Measurements from ENCODE around the gene MRPS15.
"Not testable (repeated sequence)": the region's sequence is repeated elsewhere in the genome, so short reads cannot be mapped to it uniquely, and the experiment has no call there.

MRPS15 gene

DNA sequence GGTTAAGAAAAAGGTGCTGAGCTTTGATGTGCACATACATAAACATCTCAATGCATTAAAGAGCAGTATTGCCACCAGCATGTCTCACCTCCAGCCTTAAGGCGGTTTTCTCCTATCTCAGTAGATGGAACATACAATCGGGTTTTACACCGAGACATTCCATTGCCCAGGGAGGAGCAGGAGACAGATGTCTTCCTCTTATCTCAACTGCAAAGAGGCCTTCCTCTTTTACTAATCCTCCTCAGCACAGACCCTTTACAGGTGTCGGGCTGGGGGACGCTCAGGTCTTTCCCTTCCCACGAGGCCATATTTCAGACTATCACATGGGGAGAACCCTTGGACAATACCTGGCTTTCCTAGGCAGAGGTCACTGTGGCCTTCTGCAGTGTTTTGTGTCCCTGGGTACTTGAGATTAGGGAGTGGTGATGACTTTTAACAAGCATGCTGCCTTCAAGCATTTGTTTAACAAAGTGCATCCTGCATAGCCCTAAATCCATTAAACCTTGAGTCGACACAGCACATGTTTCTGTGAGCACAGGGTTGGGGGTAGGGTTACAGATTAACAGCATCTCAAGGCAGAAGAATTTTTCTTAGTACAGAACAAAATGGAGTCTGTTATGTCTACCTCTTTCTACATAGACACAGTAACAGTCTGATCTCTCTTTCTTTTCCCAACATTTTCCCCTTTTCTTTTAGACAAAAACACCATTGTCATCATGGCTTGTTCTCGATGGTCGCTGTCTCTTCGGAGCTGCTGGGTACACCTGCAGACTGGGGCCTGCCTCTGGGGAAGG is 25.3 kb upstream of the MRPS15 start:
- peaks cover 12 to 39% of the 10 kb centered on the region in 2 experiments for H3K27me3 ChIP-seq (ENCODE audit: control insufficient read depth in 1 of 2, insufficient read depth in 1 of 2, low read length in 2 of 2)
- H3K4ac ChIP-seq (ENCODE audit: low read depth in 1 of 2, low read length in 2 of 2); H2BK12ac ChIP-seq (ENCODE audit: low read length in 2 of 2): not testable (repeated sequence)

DNA sequence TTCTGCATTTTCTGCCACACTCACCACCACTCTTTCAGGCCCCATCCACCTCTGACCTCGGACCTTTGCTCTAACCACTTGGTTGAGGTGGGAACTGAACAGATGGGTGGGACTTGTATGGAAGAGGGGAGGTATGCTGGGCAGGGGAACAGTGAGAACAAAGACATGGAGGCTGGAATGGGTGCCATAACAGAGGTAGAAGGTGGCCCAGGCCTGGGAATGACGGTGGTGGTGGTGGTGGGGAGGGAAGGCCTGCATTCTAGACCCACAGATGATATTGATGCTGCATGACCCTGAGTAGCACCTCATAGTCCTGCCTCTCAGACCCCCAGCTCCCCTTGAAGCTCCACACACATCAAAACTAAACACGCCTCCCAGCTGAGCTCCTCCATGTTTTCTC is 23.7 kb upstream of the MRPS15 start:
- Histone ChIP-seq H3K27me3 (ENCODE audit: control insufficient read depth in 1 of 2, insufficient read depth in 1 of 2, low read length in 2 of 2) (peaks cover 20 to 37% of the 10 kb centered on the region in 2 experiments), H2AFZ (ENCODE audit: low read depth, low read length) (no peak overlapping the region), H3K27ac (ENCODE audit: low read length, poor library complexity, severe bottlenecking) (no peak overlapping the region), H3K4me1 (ENCODE audit: control insufficient read depth, insufficient read depth, low read depth, low read length) (no peaks in the 10 kb centered on the region), H2BK5ac (ENCODE audit: low read depth, low read length, poor library complexity, severe bottlenecking) (no peak overlapping the region), H4K8ac (ENCODE audit: low read length) (no peak overlapping the region), H2AK5ac (ENCODE audit: low read length, severe bottlenecking) (no peak overlapping the region), H3K4me3 (ENCODE audit: insufficient read depth in 1 of 2, low read depth in 1 of 2, low read length in 2 of 2) (no peak overlapping the region), H3K4ac (ENCODE audit: low read depth in 1 of 2, low read length in 2 of 2) (no peak overlapping the region), H2BK12ac (ENCODE audit: low read length in 2 of 2) (no peak overlapping the region), H3K9ac (ENCODE audit: low read length) (no peak overlapping the region), H3K14ac (ENCODE audit: low read length in 2 of 2) (no peak overlapping the region), H2BK120ac (ENCODE audit: low read depth, low read length) (no peak overlapping the region), H3K23ac (ENCODE audit: low read length in 2 of 2) (no peak overlapping the region), H3K36me3 (ENCODE audit: control insufficient read depth in 1 of 2, insufficient read depth in 2 of 2, low read depth in 1 of 2, low read length in 2 of 2) (no peaks in the 10 kb centered on the region), H3K18ac (ENCODE audit: low read depth in 1 of 2, low read length in 2 of 2) (no peak overlapping the region), H3K79me1 (replicated peaks; ENCODE audit: low read length, poor library complexity, severe bottlenecking) (no peaks in the 10 kb centered on the region), H3K4me2 (ENCODE audit: low read length, poor library complexity, severe bottlenecking) (no peak overlapping the region), H4K91ac (ENCODE audit: low read length) (no peak overlapping the region), H2BK15ac (ENCODE audit: low read depth, poor library complexity, severe bottlenecking) (no peak overlapping the region), H3K9me3 (ENCODE audit: control insufficient read depth, low read length) (no peaks in the 10 kb centered on the region)
- DNase-seq = no peak
- 74% methylated on average over 3 of the region's 3 CpGs for WGBS

More for the DNA sequence above, 25.3 kb upstream of the MRPS15 start:
- not testable (repeated sequence) for H4K8ac ChIP-seq (ENCODE audit: low read length); H2BK5ac ChIP-seq (ENCODE audit: low read depth, low read length, poor library complexity, severe bottlenecking); H3K23ac ChIP-seq (ENCODE audit: low read length in 2 of 2); H3K4me2 ChIP-seq (ENCODE audit: low read length, poor library complexity, severe bottlenecking); H3K27ac ChIP-seq (ENCODE audit: low read length, poor library complexity, severe bottlenecking); H3K14ac ChIP-seq (ENCODE audit: low read length in 2 of 2); H3K36me3 ChIP-seq (ENCODE audit: control insufficient read depth in 1 of 2, insufficient read depth in 2 of 2, low read depth in 1 of 2, low read length in 2 of 2); H3K4me1 ChIP-seq (ENCODE audit: control insufficient read depth, insufficient read depth, low read depth, low read length); DNase-seq; H3K9me3 ChIP-seq (ENCODE audit: control insufficient read depth, low read length); H2BK15ac ChIP-seq (ENCODE audit: low read depth, poor library complexity, severe bottlenecking); H3K79me1 ChIP-seq (replicated peaks; ENCODE audit: low read length, poor library complexity, severe bottlenecking); H3K9ac ChIP-seq (ENCODE audit: low read length); H2AFZ ChIP-seq (ENCODE audit: low read depth, low read length); H4K91ac ChIP-seq (ENCODE audit: low read length); H3K18ac ChIP-seq (ENCODE audit: low read depth in 1 of 2, low read length in 2 of 2); H3K4me3 ChIP-seq (ENCODE audit: insufficient read depth in 1 of 2, low read depth in 1 of 2, low read length in 2 of 2); H2BK120ac ChIP-seq (ENCODE audit: low read depth, low read length); H2AK5ac ChIP-seq (ENCODE audit: low read length, severe bottlenecking)
- 59% methylated on average over 9 of the region's 10 CpGs for whole genome bisulfite sequencing

DNA sequence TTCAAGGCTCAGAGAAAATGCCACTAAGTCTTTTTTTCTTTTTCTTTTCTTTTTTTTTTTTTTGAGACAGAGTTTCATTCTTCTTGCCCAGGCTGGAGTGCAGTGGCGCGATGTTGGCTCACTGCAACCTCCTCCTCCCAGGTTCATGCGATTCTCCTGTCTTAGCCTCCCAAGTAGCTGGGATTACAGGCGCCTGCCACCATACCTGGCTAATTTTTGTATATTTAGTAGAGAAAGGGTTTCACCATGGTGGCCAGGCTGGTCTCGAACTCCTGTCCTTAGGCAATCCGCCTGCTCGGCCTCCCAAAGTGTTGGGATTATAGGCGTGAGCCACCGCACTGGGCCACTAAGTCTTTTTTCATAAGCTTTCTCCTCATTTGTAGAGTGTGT is 23.1 kb upstream of the MRPS15 start:
- not testable (repeated sequence) for H2AFZ ChIP-seq (ENCODE audit: low read depth, low read length); H3K4ac ChIP-seq (ENCODE audit: low read depth in 1 of 2, low read length in 2 of 2); H3K9me3 ChIP-seq (ENCODE audit: control insufficient read depth, low read length); H2BK5ac ChIP-seq (ENCODE audit: low read depth, low read length, poor library complexity, severe bottlenecking); H3K79me1 ChIP-seq (replicated peaks; ENCODE audit: low read length, poor library complexity, severe bottlenecking); H2BK120ac ChIP-seq (ENCODE audit: low read depth, low read length); H2BK15ac ChIP-seq (ENCODE audit: low read depth, poor library complexity, severe bottlenecking); H3K18ac ChIP-seq (ENCODE audit: low read depth in 1 of 2, low read length in 2 of 2); H2BK12ac ChIP-seq (ENCODE audit: low read length in 2 of 2); H3K4me3 ChIP-seq (ENCODE audit: insufficient read depth in 1 of 2, low read depth in 1 of 2, low read length in 2 of 2); H3K9ac ChIP-seq (ENCODE audit: low read length); H3K27ac ChIP-seq (ENCODE audit: low read length, poor library complexity, severe bottlenecking); DNase-seq; H3K4me2 ChIP-seq (ENCODE audit: low read length, poor library complexity, severe bottlenecking); H3K23ac ChIP-seq (ENCODE audit: low read length in 2 of 2); H4K8ac ChIP-seq (ENCODE audit: low read length); H3K36me3 ChIP-seq (ENCODE audit: control insufficient read depth in 1 of 2, insufficient read depth in 2 of 2, low read depth in 1 of 2, low read length in 2 of 2); H3K14ac ChIP-seq (ENCODE audit: low read length in 2 of 2); H2AK5ac ChIP-seq (ENCODE audit: low read length, severe bottlenecking); H3K4me1 ChIP-seq (ENCODE audit: control insufficient read depth, insufficient read depth, low read depth, low read length); H4K91ac ChIP-seq (ENCODE audit: low read length)
- 91% methylated on average over 9 of the region's 9 CpGs for WGBS
- H3K27me3 ChIP-seq (ENCODE audit: control insufficient read depth in 1 of 2, insufficient read depth in 1 of 2, low read length in 2 of 2) = peaks cover 23 to 35% of the 10 kb centered on the region in 2 experiments

DNA sequence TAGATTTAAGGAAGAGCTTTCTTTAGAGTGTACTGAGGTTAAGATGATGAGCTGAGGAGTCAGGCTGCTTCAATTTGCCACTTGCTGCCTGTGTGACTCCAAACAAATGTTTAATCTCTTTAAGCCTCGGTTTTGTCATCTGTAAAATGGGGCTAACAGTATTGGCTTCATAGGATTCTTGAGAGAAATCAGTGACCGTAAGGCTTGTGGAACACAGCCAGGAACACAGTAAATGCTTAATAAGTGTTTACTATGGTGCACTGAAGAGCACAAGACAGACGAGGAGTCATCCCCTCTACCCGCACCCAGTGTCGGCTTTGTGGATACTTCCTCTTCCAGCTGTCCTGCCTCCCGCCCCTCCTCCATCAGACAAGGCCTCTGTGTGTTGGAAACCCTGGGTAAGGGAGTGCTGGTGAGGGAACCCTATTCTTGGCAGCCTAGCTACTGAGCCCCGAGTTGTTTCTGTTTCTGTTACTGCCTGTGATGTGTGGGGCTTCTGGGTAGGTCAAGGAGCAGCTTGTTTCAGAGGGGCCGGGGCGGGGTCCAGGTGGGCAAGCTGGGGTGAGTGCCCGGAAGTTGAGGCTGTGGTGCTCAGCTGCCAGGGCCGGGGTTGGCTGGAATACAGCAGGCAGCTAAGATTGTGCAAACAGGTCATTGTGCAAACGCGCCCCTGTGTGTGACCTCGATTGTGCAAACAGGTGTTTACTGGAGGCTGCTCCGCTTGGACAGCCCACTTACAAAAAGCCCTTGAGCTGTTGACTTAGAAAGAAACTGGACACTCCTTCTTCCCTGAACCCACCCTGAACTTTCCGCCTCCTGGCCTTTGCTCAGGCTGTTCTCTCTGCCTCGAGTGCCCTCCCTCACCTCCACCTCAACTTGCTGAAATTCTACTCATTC is 22.5 kb upstream of the MRPS15 start:
- no peaks in the 10 kb centered on the region for H3K36me3 ChIP-seq (ENCODE audit: control insufficient read depth in 1 of 2, insufficient read depth in 2 of 2, low read depth in 1 of 2, low read length in 2 of 2)
- no peak overlapping the region for H4K91ac ChIP-seq (ENCODE audit: low read length)
- no peak overlapping the region for H3K27ac ChIP-seq (ENCODE audit: low read length, poor library complexity, severe bottlenecking)
- no peak overlapping the region for H2BK15ac ChIP-seq (ENCODE audit: low read depth, poor library complexity, severe bottlenecking)
- no peaks in the 10 kb centered on the region for H3K79me1 ChIP-seq (replicated peaks; ENCODE audit: low read length, poor library complexity, severe bottlenecking)
- no peak overlapping the region for H3K4me2 ChIP-seq (ENCODE audit: low read length, poor library complexity, severe bottlenecking)
- no peak overlapping the region for H2BK120ac ChIP-seq (ENCODE audit: low read depth, low read length)
- peak; percentile 50 for DNase-seq
- H3K23ac ChIP-seq (ENCODE audit: low read length in 2 of 2) = no peak overlapping the region
- no peak overlapping the region for H2BK12ac ChIP-seq (ENCODE audit: low read length in 2 of 2)
- H3K9ac ChIP-seq (ENCODE audit: low read length) = no peak overlapping the region
- no peaks in the 10 kb centered on the region for H3K9me3 ChIP-seq (ENCODE audit: control insufficient read depth, low read length)
- no peak overlapping the region for H3K18ac ChIP-seq (ENCODE audit: low read depth in 1 of 2, low read length in 2 of 2)
- H3K14ac ChIP-seq (ENCODE audit: low read length in 2 of 2) = no peak overlapping the region
- no peak overlapping the region for H3K4ac ChIP-seq (ENCODE audit: low read depth in 1 of 2, low read length in 2 of 2)
- H4K8ac ChIP-seq (ENCODE audit: low read length) = no peak overlapping the region
- H3K4me1 ChIP-seq (ENCODE audit: control insufficient read depth, insufficient read depth, low read depth, low read length) = peaks cover 2% of the 10 kb centered on the region
- no peak overlapping the region for H2BK5ac ChIP-seq (ENCODE audit: low read depth, low read length, poor library complexity, severe bottlenecking)
- WGBS = 84% methylated on average over 16 of the region's 17 CpGs
- peaks cover 25 to 36% of the 10 kb centered on the region in 2 experiments for H3K27me3 ChIP-seq (ENCODE audit: control insufficient read depth in 1 of 2, insufficient read depth in 1 of 2, low read length in 2 of 2)
- no peak overlapping the region for H3K4me3 ChIP-seq (ENCODE audit: insufficient read depth in 1 of 2, low read depth in 1 of 2, low read length in 2 of 2)
- no peak overlapping the region for H2AFZ ChIP-seq (ENCODE audit: low read depth, low read length)
- no peak overlapping the region for H2AK5ac ChIP-seq (ENCODE audit: low read length, severe bottlenecking)
